Osteoblast (primary cell): ENCODE results near the gene BLOC1S3. TPM values are rescaled to one million over a fixed set of nuclear protein-coding genes. Genes with fewer than 3 reads are reported as not detected.

ENCODE experiments used
- DNase-seq: peaks from one replicate; pipeline ENCODE4 v3.0.0; 2011; ENCODE audit warnings: low spot score, mixed read lengths; ENCODE audit not compliant: insufficient read length; ENCODE audit errors: missing footprints
- H2AFZ ChIP-seq: 2 replicates; pipeline ENCODE4 v1.6.0; 2011; ENCODE audit warnings: mild to moderate bottlenecking, low read length
- H3K27ac ChIP-seq: 2 replicates; pipeline ENCODE4 v1.5.1; 2011; ENCODE audit warnings: mild to moderate bottlenecking, low read depth, low read length, moderate library complexity
- H3K27me3 ChIP-seq: 2 replicates; pipeline ENCODE4 v1.6.0; 2012; ENCODE audit warnings: mild to moderate bottlenecking, control low read depth, inconsistent platforms, low read length, moderate library complexity; ENCODE audit not compliant: insufficient read depth
- H3K36me3 ChIP-seq: 2 replicates; pipeline ENCODE4 v1.5.1; 2011; ENCODE audit warnings: mild to moderate bottlenecking, low read length, control low read depth, moderate library complexity; ENCODE audit not compliant: insufficient read depth
- H3K4me1 ChIP-seq: 2 replicates; pipeline ENCODE4 v1.5.1; 2011; ENCODE audit warnings: mild to moderate bottlenecking, low read length, control low read depth, moderate library complexity; ENCODE audit not compliant: insufficient read depth
- H3K4me2 ChIP-seq: 2 replicates; pipeline ENCODE4 v1.6.0; 2011; ENCODE audit warnings: mild to moderate bottlenecking, low read length; ENCODE audit not compliant: insufficient read depth
- H3K4me3 ChIP-seq: fragments of 200-600 bp; sonication (generic); 3 replicates; pipeline ENCODE4 v1.5.1; 2012; ENCODE audit warnings: mild to moderate bottlenecking, low read length, inconsistent platforms; ENCODE audit not compliant: insufficient read depth
- H3K79me2 ChIP-seq: 2 replicates; pipeline ENCODE4 v1.6.0; 2012; ENCODE audit warnings: mild to moderate bottlenecking, low read length, control low read depth, inconsistent platforms; ENCODE audit not compliant: insufficient read depth
- H3K9me3 ChIP-seq: 2 replicates; pipeline ENCODE4 v1.5.1; 2011; ENCODE audit warnings: low read depth, low read length, control low read depth
- H4K20me1 ChIP-seq: 2 replicates; pipeline ENCODE4 v1.6.0; 2012; ENCODE audit warnings: mild to moderate bottlenecking, low read length, control low read depth; ENCODE audit not compliant: insufficient read depth
- CTCF ChIP-seq: IDR thresholded peaks from 2 replicates; pipeline ENCODE4 v1.5.1; 2011; ENCODE audit warnings: mild to moderate bottlenecking, low read depth, low read length, moderate library complexity; ENCODE audit errors: extremely low read depth
- total RNA-seq: library from RNA; depleted of rRNA; stranded (reverse); fragments of >200 nt; gene quantifications from 2 replicates; pipeline ENCODE4 v1.2.3, GENCODE V29; 2012

Gene BLOC1S3
- total RNA-seq, 1 donor, result 7.2 TPM

GRCh38 chr19:45168767-45169351, 9.7 kb upstream of the BLOC1S3 start:
- Histone ChIP-seq H2AFZ (no peak overlapping the region), H3K4me2 (no peak overlapping the region), H3K36me3 (no peaks in the 10 kb centered on the region), H3K27ac (no peak overlapping the region), H3K4me1 (peaks cover 14% of the 10 kb centered on the region), H3K4me3 (no peak overlapping the region), H3K27me3 (no peaks in the 10 kb centered on the region), H4K20me1 (no peaks in the 10 kb centered on the region), H3K9me3 (no peaks in the 10 kb centered on the region), H3K79me2 (no peaks in the 10 kb centered on the region)
- no peak for TF ChIP-seq CTCF
- DNase-seq, result peak; percentile 73

GRCh38 chr19:45169602-45170001, 9.0 kb upstream of the BLOC1S3 start:
- H3K4me3 ChIP-seq, result no peak overlapping the region
- peak; percentile 53 for DNase-seq
- no peak overlapping the region for H3K27ac ChIP-seq
- peaks cover 15% of the 10 kb centered on the region for H3K4me1 ChIP-seq
- no peaks in the 10 kb centered on the region for H4K20me1 ChIP-seq
- no peaks in the 10 kb centered on the region for H3K9me3 ChIP-seq
- no peak overlapping the region for H3K4me2 ChIP-seq
- TF ChIP-seq CTCF, result no peak
- no peaks in the 10 kb centered on the region for H3K36me3 ChIP-seq
- H3K79me2 ChIP-seq, result no peaks in the 10 kb centered on the region
- H2AFZ ChIP-seq, result no peak overlapping the region
- no peaks in the 10 kb centered on the region for H3K27me3 ChIP-seq

- no peaks in the 10 kb centered on the region for H3K36me3 ChIP-seq
- H3K4me3 ChIP-seq, result no peak overlapping the region
- peak; percentile 58 for DNase-seq
- H3K4me1 ChIP-seq, result peaks cover 13% of the 10 kb centered on the region
- H2AFZ ChIP-seq, result no peak overlapping the region
- H3K27ac ChIP-seq, result no peak overlapping the region
- no peaks in the 10 kb centered on the region for H3K9me3 ChIP-seq
- no peaks in the 10 kb centered on the region for H3K79me2 ChIP-seq
- no peaks in the 10 kb centered on the region for H3K27me3 ChIP-seq
- no peaks in the 10 kb centered on the region for H4K20me1 ChIP-seq
- H3K4me2 ChIP-seq, result no peak overlapping the region
- no peak for TF ChIP-seq CTCF
Observed at GRCh38 chr19:45170146-45171106, 8.2 kb upstream of the BLOC1S3 start.

DNA sequence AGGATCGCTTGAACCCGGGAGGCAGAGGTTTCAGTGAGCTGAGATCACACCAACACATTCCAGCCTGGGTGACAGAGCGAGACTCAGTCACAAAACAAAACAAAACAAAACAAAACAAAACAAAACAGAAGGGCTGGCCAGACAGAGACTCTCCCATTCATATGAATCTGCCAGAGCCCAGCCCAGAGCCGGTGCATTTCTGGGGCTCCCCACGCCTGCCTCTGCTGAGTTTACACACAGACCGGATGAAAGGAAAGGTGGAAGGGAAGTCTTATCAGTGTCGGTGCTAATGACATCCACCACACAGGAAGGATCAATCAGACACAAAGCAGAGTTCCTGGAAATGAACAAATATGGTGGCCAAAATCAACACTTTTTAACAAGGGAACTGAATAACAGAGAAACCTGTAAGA, 7.4 kb upstream of the BLOC1S3 start:
- Histone ChIP-seq H2AFZ (no peak overlapping the region), H3K36me3 (no peaks in the 10 kb centered on the region), H3K4me3 (no peak overlapping the region), H4K20me1 (no peaks in the 10 kb centered on the region), H3K27ac (no peak overlapping the region), H3K4me1 (peaks cover 16% of the 10 kb centered on the region), H3K27me3 (no peaks in the 10 kb centered on the region), H3K79me2 (no peaks in the 10 kb centered on the region), H3K4me2 (no peak overlapping the region), H3K9me3 (no peaks in the 10 kb centered on the region)
- no peak for TF ChIP-seq CTCF
- peak; percentile 47 for DNase-seq
